Skeletal muscle satellite cell (primary cell): ENCODE measurements around the gene WT1.

ENCODE experiments used
- H3K27me3 ChIP-seq: 2 replicates; pipeline ENCODE4 v1.7.0; 2013; ENCODE audit warnings: low read length; ENCODE audit not compliant: control insufficient read depth, insufficient read depth
- H3K36me3 ChIP-seq: 2 replicates; pipeline ENCODE4 v1.7.0; 2013; ENCODE audit warnings: mild to moderate bottlenecking, control low read depth, low read length; ENCODE audit not compliant: insufficient read depth
- H3K4me1 ChIP-seq: 2 replicates; pipeline ENCODE4 v1.7.0; 2013; ENCODE audit warnings: low read length; ENCODE audit not compliant: control insufficient read depth, insufficient read depth
- H3K4me2 ChIP-seq: 2 replicates; pipeline ENCODE4 v1.7.0; 2013; ENCODE audit warnings: mild to moderate bottlenecking, low read length
- H3K4me3 ChIP-seq: 2 replicates; pipeline ENCODE4 v1.7.0; 2013; ENCODE audit warnings: low read length
- H3K9ac ChIP-seq: 2 replicates; pipeline ENCODE4 v1.7.0; 2013; ENCODE audit warnings: mild to moderate bottlenecking, low read depth, low read length, moderate library complexity
- H3K9me3 ChIP-seq: replicated peaks from 2 replicates; pipeline ENCODE4 v1.7.0; 2013; ENCODE audit warnings: mild to moderate bottlenecking, control low read depth, low read length

WT1 gene

DNA sequence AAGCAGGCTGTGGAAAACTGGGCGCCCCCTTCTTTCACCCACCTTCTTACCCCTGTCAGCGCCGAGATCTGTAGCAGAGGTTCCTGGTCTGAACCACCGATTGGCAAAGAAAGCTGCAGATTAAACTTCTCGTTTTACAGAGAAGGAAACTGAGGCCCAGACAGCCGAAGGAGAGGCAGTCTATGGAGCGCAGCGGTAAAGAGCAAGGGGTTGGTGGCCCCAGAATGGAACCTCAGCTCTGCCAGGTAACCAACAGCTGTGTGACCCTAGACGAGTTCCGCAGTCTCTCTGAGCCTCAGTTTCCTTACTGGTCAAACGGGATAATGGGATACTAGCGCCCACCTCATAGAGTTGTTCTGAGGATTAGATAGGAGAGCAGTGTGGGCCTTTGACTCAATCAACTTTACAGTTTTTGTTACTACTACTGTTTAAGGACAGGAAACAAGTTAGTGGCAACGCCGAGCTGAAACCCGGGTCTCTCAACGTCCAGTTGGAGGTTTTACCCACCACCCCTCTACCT, 3.1 kb upstream of the WT1 start:
- Histone ChIP-seq H3K4me2 (no peak overlapping the region), H3K4me3 (no peak overlapping the region), H3K27me3 (peaks cover 95% of the 10 kb centered on the region), H3K9me3 (no peaks in the 10 kb centered on the region), H3K4me1 (no peaks in the 10 kb centered on the region), H3K36me3 (no peaks in the 10 kb centered on the region), H3K9ac (no peak overlapping the region)

DNA sequence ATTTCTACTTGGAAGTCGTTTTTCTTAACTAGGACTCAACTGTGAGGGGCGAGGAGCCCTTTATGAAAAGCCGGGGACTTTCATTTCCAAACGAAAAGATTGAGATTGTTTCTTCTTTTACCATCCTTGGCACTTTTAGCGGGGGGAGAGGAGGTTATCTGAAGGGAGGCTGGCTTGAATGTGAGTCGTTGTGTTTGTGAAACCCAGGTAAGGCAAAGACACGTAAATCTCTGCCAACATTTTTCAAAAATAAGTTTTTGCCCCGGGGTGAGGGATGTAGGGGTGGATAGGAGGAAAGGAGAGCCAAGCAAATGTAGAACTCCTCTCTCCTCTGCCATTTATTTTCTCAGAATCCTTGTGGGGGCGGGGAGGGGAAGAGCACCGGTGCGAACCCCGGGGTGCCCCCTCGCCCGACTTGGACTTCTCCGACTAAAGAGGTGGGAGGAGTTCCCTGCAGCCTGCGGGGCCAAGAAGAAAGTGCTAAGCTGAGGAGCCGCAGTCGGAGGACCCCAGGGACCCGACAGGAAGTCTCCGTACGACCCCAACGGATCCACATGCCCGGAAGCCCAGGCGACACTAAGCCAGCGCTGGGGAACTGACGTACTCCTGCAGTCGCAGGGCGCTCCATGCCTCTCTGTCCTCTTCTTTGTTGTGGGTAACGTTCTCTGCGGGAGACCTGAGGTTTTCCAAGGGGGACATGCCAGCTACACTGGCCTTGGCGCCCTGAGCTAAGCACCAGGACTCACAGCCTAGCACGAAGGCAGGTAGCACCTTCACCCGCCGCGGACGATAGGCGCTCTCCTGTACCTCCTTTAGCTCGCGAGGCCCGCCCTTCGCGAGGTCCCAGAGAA, 2.4 kb upstream of the WT1 start:
- Histone ChIP-seq H3K27me3 (peaks cover 95% of the 10 kb centered on the region), H3K9me3 (no peaks in the 10 kb centered on the region), H3K36me3 (no peaks in the 10 kb centered on the region), H3K4me3 (no peak overlapping the region), H3K4me2 (no peak overlapping the region), H3K4me1 (no peaks in the 10 kb centered on the region), H3K9ac (no peak overlapping the region)

DNA sequence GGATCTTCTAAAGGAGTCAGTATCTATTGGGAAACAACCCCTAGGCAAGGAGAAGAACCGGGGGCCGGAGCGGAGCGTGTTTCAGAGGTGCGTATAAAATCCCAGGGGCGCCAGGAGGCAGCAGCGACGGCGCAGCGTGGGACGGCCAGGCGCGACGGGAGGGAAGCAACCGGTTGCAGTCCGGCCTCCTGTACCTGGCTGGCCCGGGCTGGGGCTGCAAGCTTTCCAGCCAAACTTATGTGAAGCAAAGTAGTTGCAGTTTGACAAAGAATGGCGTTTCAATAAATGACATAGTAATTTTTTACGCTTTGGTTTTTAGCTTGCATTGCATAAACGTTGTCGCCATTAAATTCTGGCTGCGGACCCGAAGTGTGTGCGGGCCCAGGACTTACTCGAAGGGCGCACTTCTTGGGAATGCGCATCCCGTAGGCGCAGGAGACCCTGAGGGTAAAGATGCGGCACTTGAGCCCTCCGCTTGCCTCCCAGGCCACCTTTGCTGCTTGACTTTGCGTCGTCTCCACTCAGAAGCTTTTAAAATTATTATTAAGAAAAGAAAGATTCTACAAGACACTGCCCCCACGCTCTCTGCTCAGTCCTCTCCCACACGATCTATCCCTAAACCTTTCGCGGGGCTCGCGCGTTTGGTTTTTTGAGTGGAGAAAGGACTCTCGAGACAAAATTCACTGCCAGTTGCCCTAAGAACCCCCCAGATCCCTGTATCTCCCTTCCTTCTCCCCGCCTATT, 1.6 kb upstream of the WT1 start:
- Histone ChIP-seq H3K4me1 (no peaks in the 10 kb centered on the region), H3K9me3 (no peaks in the 10 kb centered on the region), H3K4me3 (no peak overlapping the region), H3K27me3 (peaks cover 95% of the 10 kb centered on the region), H3K4me2 (no peak overlapping the region), H3K9ac (no peak overlapping the region), H3K36me3 (no peaks in the 10 kb centered on the region)

DNA sequence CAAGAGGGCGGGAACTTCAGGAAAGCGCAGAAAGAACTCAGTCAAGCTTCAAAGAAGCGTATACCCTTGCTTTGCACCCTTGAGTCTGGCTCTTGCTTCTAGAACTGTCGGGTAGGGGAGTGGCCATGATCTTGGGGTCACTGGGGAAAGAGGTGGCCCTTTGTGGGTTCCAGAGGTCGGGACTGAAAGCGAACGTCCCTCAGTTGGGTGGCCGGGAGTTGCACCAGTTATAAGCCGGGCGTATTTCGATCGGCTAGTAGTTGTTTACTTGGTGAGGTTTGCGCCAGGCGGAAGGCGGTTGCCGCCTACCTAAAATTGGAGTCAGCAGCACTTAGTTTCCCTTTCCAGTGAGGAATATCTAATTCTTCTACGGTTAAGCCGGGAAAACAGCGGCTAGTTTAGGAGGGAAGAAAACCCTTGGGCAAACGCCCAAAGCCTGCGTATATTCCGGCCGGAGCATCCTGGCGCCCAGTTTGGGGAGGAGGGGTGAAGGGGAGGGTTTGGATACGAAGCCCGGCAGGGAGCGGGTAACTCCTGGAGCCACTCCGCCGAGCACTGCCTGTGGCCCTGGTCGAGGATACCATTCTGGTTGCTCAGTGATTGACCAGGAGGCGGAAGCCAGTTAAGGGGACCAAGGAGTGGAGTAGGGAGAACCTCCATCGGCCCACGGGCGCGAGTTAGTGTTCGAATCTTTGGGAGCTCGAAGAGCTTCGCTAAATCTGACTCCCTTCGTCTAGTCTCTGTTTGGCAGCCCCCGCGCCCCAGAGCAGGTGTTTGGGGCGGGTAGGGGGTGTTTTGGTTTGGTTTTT, 807 bp upstream of the WT1 start:
- no peak overlapping the region for H3K4me3 ChIP-seq
- H3K27me3 ChIP-seq: peaks cover 95% of the 10 kb centered on the region
- H3K9ac ChIP-seq: no peak overlapping the region
- H3K4me1 ChIP-seq: no peaks in the 10 kb centered on the region
- H3K9me3 ChIP-seq: no peaks in the 10 kb centered on the region
- H3K36me3 ChIP-seq: no peaks in the 10 kb centered on the region
- no peak overlapping the region for H3K4me2 ChIP-seq

DNA sequence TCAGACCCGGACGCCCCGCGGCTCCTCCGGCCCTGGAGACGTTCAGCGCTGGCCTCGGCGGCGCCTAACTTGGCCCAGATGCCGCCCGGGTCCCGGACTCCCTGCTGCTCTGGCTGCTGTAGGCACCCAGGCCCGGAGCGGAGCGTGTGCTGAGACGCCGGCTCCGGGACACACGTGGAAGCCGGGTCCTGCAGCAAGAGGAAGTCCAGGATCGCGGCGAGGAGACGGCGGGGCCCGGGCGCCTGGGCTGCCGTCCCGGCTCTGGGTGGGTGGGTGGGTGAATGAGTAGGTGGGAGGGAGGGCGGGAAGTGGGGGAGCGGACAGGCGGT, 223 bp downstream of the WT1 start:
- H3K4me3 ChIP-seq: no peak overlapping the region
- no peak overlapping the region for H3K4me2 ChIP-seq
- no peaks in the 10 kb centered on the region for H3K9me3 ChIP-seq
- H3K36me3 ChIP-seq: no peaks in the 10 kb centered on the region
- H3K4me1 ChIP-seq: no peaks in the 10 kb centered on the region
- peaks cover 95% of the 10 kb centered on the region for H3K27me3 ChIP-seq
- H3K9ac ChIP-seq: no peak overlapping the region

DNA sequence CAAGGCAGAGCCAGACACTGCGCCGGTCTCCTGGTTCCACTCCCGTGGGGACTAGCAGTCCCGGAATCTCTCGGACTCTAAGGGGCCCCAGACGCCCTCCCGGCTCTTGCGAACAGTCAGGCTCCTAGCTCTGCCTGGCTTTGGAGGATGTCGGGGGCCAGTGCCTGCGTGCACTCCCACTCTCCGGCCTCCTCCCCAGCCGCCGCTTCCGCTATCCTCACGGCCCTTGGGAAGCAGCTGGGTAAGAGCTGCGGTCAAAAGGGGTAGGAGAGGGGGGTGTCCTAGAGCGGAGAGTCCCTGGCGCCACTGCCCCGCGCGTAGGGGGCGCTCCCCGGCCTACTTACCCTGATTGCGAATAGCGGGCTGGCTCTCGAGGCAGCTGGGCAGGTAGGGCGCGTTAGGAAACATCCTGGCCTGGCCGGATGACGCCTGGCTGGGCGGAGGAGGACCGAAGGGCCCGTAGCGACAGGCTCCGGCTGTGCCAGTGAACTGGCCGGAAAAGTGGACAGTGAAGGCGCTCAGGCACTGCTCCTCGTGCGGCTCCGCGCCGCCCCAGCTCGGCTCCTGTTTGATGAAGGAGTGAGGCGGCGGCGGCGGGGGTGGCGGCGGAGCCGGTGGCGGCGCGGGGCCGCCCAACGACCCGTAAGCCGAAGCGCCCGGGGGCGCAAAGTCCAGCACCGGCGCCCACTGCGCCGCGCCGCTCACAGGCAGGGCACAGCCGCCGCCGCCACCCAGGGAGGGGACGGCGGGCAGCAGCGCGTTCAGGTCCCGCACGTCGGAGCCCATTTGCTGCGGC, 785 bp downstream of the WT1 start:
- Histone ChIP-seq H3K4me1 (no peaks in the 10 kb centered on the region), H3K9me3 (no peaks in the 10 kb centered on the region), H3K9ac (no peak overlapping the region), H3K4me2 (no peak overlapping the region), H3K4me3 (no peak overlapping the region), H3K36me3 (no peaks in the 10 kb centered on the region), H3K27me3 (peaks cover 96% of the 10 kb centered on the region)

DNA sequence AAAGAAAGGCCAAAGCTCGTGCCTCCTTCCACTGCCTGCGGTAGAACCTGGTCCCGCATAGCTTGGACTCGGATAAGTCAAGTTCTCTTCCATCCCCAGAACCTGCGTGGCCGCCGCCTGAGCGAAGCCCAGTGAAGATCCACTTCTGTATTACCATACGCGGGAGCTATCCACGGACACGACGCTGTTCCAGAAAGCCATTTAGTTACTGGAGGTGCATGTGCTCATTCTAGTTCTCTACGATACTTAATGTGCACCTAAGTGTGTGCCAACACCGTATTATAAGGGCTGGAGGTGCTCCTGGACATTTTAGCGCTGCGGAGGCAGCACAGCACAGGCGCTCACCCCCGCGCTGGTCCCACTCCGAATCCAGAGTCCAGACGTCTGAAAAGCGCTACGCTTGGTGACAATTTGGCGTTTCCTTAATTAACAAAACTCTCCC, 1.4 kb downstream of the WT1 start:
- Histone ChIP-seq H3K9me3 (no peaks in the 10 kb centered on the region), H3K4me3 (no peak overlapping the region), H3K9ac (no peak overlapping the region), H3K4me2 (no peak overlapping the region), H3K27me3 (peaks cover 95% of the 10 kb centered on the region), H3K36me3 (no peaks in the 10 kb centered on the region), H3K4me1 (no peaks in the 10 kb centered on the region)

DNA sequence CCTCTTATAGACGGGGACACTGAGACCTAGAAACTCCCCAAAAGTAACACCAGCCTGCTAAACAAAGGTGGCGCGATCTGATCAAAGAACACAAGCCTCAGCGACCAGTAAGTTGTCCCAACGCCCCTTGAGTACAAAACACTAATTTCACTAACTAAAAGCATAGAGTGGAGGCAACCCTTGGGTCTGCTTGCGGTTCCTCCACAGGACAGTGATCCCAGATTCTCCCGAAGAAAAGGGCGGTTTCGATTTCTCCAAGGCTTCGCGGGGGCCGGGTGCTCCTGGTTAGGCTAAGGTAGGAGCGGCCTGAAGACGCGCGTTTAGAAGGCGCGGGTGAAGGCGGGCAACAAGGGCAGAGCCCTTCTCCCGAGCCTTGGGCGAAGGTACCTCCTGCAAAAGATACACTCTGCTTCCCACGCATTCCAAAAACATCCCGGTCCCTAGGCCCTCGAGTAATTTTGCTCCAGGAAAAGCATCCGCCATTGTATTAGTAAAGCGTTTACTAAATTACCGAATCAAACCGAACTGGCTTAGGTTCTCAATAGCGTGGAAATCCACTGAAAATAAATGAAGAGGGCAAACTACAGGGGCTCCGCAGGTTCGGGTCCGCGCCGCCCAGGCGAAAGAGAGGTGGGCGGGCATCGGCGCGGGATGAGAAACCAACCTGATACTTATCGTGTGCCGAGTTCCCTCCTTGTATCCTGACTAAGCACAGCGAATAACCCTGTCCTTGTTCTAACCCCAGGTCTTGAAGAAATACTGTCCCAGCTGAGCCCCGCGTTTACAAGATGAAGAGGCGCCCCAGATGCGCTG, 2.0 kb downstream of the WT1 start:
- H3K27me3 ChIP-seq: peaks cover 95% of the 10 kb centered on the region
- peak overlapping the region; percentile 56 for H3K4me3 ChIP-seq
- no peaks in the 10 kb centered on the region for H3K4me1 ChIP-seq
- no peak overlapping the region for H3K9ac ChIP-seq
- H3K4me2 ChIP-seq: peak overlapping the region; percentile 69
- H3K9me3 ChIP-seq: no peaks in the 10 kb centered on the region
- H3K36me3 ChIP-seq: no peaks in the 10 kb centered on the region

DNA sequence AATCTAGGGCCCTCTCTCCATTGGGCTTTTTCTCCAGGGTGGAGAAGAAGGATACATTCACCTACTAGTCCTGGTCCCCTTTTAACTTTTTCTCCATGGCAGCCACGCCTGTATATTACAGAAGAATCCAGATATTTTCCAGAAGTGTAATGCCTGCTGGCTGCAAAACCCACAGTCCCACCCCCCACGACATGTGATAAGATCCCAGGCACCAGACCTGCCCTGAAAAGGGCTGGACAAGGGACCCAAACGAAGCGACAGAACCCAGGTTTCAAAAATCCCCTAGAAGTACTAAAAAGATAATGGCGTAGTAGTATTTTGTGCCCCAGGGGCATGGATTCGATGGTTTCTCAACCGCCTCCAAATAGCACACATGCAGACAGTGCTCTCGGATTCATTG, 2.8 kb downstream of the WT1 start:
- H3K9me3 ChIP-seq: no peaks in the 10 kb centered on the region
- H3K9ac ChIP-seq: no peak overlapping the region
- no peaks in the 10 kb centered on the region for H3K4me1 ChIP-seq
- peaks cover 95% of the 10 kb centered on the region for H3K27me3 ChIP-seq
- H3K4me2 ChIP-seq: no peak overlapping the region
- H3K4me3 ChIP-seq: peak overlapping the region; percentile 56
- no peaks in the 10 kb centered on the region for H3K36me3 ChIP-seq

DNA sequence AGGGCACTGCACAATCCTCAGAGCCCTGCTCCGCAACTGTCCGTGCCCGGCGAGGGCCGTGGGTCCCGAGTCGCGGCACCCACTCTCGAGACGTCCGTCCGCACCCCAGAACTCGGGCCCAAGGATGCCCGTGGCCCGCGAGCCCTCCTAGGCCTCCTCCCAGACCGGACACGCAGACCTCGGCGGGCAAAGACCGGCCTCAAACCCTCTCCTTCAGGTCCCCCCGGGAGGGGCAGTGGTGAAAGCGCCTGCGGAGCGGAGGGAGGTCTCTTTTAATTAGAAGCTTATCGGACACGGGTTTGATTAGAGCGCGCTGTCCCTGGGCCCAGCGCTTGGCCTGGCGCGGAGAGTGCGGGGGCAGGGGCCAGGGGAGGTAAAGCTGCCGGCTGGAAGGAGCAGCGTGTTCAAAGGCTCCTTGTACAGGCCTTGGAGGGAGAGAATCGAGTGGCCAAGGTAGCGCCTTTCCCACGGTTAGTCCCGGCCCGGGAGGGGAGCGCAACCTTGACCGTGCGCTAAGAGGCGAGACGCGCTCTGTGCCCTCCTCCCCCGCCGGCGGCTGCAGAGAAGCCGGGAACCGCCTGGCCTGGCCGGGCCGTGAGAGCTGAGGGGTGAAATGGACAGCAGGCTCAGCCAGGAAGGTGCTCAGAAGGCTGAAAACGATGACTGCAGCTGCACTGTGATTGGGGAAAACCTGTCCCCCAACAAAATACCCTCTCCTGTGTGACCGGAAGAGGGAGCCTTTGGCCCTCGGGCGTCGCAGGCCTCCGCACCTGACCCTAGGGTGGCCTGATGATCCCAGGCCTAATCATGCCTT, 4.6 kb downstream of the WT1 start:
- no peak overlapping the region for H3K4me2 ChIP-seq
- no peaks in the 10 kb centered on the region for H3K4me1 ChIP-seq
- H3K27me3 ChIP-seq: peaks cover 95% of the 10 kb centered on the region
- no peaks in the 10 kb centered on the region for H3K36me3 ChIP-seq
- no peak overlapping the region for H3K4me3 ChIP-seq
- H3K9me3 ChIP-seq: no peaks in the 10 kb centered on the region
- no peak overlapping the region for H3K9ac ChIP-seq
